K562 (cell line): Measurements from ENCODE around the gene TJP2. TPM values are rescaled to one million over a fixed set of nuclear protein-coding genes. Genes with fewer than 3 reads are reported as not detected.

Experiments used
- ATAC-seq: fragments of 200-7000 bp; cut with Tn5 transposase; 3 replicates; pipeline ENCODE4 v1.9.1; 2020; ENCODE audit warnings: moderate library complexity
- BruUV-seq: library from RNA; stranded (reverse); fragments of 400-500 nt; replicated peaks from 2 replicates; lab custom pipeline; 2021; lab: Mats Ljungman, UMichigan
- CTCF ChIA-PET: fragments of 300-600 bp; formaldehyde crosslinking; extraction: SDS; loops from one replicate; lab custom pipeline; 2021; ENCODE audit warnings: low intra/inter-chr PET ratio; lab: Yijun Ruan, JAX
- POLR2A ChIA-PET: fragments of 300-600, 350-650 bp; sonication (Branson Sonifier 250); formaldehyde crosslinking; extraction: SDS; loops from one replicate; lab custom pipeline; 2021; ENCODE audit warnings: antibody characterized with exemption, inconsistent platforms; lab: Yijun Ruan, JAX
- DNase-seq, 4 experiments: peaks; one replicate each; pipeline versions ENCODE4 v3.0.0 to v3.0.0-alpha.2; 2011 to 2018; ENCODE audit warnings: low spot score in 3 of 4, mixed read lengths in 3 of 4; ENCODE audit errors: extremely low read depth in 1 of 4
- FAIRE-seq: peaks from 2 replicates; lab custom pipeline; 2011; peaks lifted over from hg19 to GRCh38; lab: Jason Lieb, UNC
- H2AFZ ChIP-seq: 2 replicates; pipeline ENCODE4 v1.6.0; 2011; ENCODE audit warnings: low read depth, low read length, control low read depth, inconsistent platforms
- H3K27ac ChIP-seq: fragments of 200-600 bp; 3 replicates; pipeline ENCODE4 v1.8.0; 2011; ENCODE audit warnings: low read depth, mild to moderate bottlenecking, control low read depth, inconsistent platforms, low read length, moderate library complexity, mixed read lengths; ENCODE audit errors: extremely low read depth
- H3K27me3 ChIP-seq, 2 experiments: fragments of 300-600 bp in 1 of 2; 2 replicates in 1 of 2; 3 replicates in 1 of 2; pipeline versions ENCODE4 v1.6.0 to v1.8.0; 2011; ENCODE audit warnings: inconsistent platforms in 2 of 2, low read length in 2 of 2, mild to moderate bottlenecking in 1 of 2, mixed read lengths in 1 of 2, moderate library complexity in 1 of 2; ENCODE audit not compliant: control insufficient read depth in 2 of 2, insufficient read depth in 2 of 2
- H3K36me3 ChIP-seq: fragments of 300-600 bp; 3 replicates; pipeline ENCODE4 v1.8.0; 2011; ENCODE audit warnings: mild to moderate bottlenecking, low read length, inconsistent platforms; ENCODE audit not compliant: control insufficient read depth, insufficient read depth
- H3K4me1 ChIP-seq, 2 experiments: fragments of 200-600 bp in 1 of 2; replicated peaks in 1 of 2; 2 replicates in 1 of 2; 3 replicates in 1 of 2; pipeline versions ENCODE4 v1.5.1 to v1.8.0; 2011; ENCODE audit warnings: inconsistent platforms in 2 of 2, low read length in 2 of 2, mild to moderate bottlenecking in 1 of 2, mixed read lengths in 1 of 2, moderate library complexity in 1 of 2; ENCODE audit not compliant: control insufficient read depth in 2 of 2, insufficient read depth in 2 of 2
- H3K4me2 ChIP-seq: 2 replicates; pipeline ENCODE4 v1.6.1; 2011; ENCODE audit warnings: low read length, control low read depth, inconsistent platforms, mixed read lengths; ENCODE audit not compliant: insufficient read depth
- H3K4me3 ChIP-seq: fragments of 200-600 bp; sonication (generic), shearing (Covaris generic); 2 replicates; pipeline ENCODE4 v1.5.1; 2016; ENCODE audit warnings: control low read depth, inconsistent platforms
- H3K79me2 ChIP-seq: fragments of 200-600 bp; 3 replicates; pipeline ENCODE4 v1.8.0; 2011; ENCODE audit warnings: low read length, inconsistent platforms; ENCODE audit not compliant: control insufficient read depth, insufficient read depth
- H3K9ac ChIP-seq, 2 experiments: 2 replicates each; pipeline versions ENCODE4 v1.6.0 to v1.6.1; 2011; ENCODE audit warnings: low read depth in 2 of 2, low read length in 2 of 2, control low read depth in 1 of 2, inconsistent platforms in 1 of 2, mild to moderate bottlenecking in 1 of 2, mixed read lengths in 1 of 2; ENCODE audit not compliant: insufficient read depth in 1 of 2
- H3K9me1 ChIP-seq: one replicate; pipeline ENCODE4 v1.6.0; 2011; ENCODE audit warnings: inconsistent platforms, mild to moderate bottlenecking, low read length, moderate library complexity; ENCODE audit not compliant: control insufficient read depth, insufficient read depth
- H3K9me3 ChIP-seq: replicated peaks from 2 replicates; pipeline ENCODE4 v1.5.1; 2011; ENCODE audit warnings: low read depth, low read length, inconsistent platforms; ENCODE audit not compliant: control insufficient read depth, insufficient read depth
- H4K20me1 ChIP-seq: replicated peaks from 2 replicates; pipeline ENCODE4 v1.6.1; 2011; ENCODE audit warnings: low read length, inconsistent platforms, mixed read lengths; ENCODE audit not compliant: control insufficient read depth, insufficient read depth
- KAT7 ChIP-seq: sonication (generic); formaldehyde crosslinking; IDR thresholded peaks from 2 replicates; pipeline ENCODE4 v1.8.0; 2022; ENCODE audit warnings: missing genetic modification reagents, mild to moderate bottlenecking, borderline replicate concordance
- MBD2 ChIP-seq: sonication (generic); IDR thresholded peaks from 2 replicates; pipeline ENCODE4 v1.6.1; 2016; ENCODE audit warnings: low read depth, borderline replicate concordance
- PHF20 ChIP-seq: fragments of 450-650 bp; IDR thresholded peaks from 2 replicates; pipeline ENCODE4 v1.6.1; 2018; ENCODE audit not compliant: partially characterized antibody
- SMAD1 ChIP-seq: fragments of 150-350 bp; IDR thresholded peaks from 2 replicates; pipeline ENCODE4 v1.6.1; 2014; ENCODE audit warnings: low read length, low read depth; ENCODE audit not compliant: partially characterized antibody
- UBTF ChIP-seq, 2 experiments: IDR thresholded peaks; 2 replicates each; pipeline ENCODE4 v1.6.1; 2012; ENCODE audit warnings: improper control_type of control experiment in 2 of 2, low read depth in 2 of 2, low read length in 2 of 2, borderline replicate concordance in 1 of 2
- ZNF12 ChIP-seq: sonication (generic); formaldehyde crosslinking; IDR thresholded peaks from 2 replicates; pipeline ENCODE4 v1.4.0; 2020; ENCODE audit warnings: mild to moderate bottlenecking, missing genetic modification reagents
- ZNF146 ChIP-seq: IDR thresholded peaks from one replicate; pipeline ENCODE4 v1.6.1; 2018; ENCODE audit warnings: missing compliant biosample characterization; ENCODE audit not compliant: unreplicated experiment
- ZNF609 ChIP-seq: sonication (generic); formaldehyde crosslinking; IDR thresholded peaks from 2 replicates; pipeline ENCODE4 v1.8.1; 2023; ENCODE audit warnings: missing genetic modification reagents, mild to moderate bottlenecking, borderline replicate concordance
- WGBS: fragments of 100-300 bp; shearing (Covaris generic); methylation state at CpG from one replicate; pipeline ENCODE4 v1.1.6; 2016; ENCODE audit warnings: low coverage, mixed read lengths; ENCODE audit not compliant: insufficient coverage; ENCODE audit errors: missing lambda C conversion rate; 5-methylcytosine and 5-hydroxymethylcytosine counted together
- in situ Hi-C: fragments of 300-500 bp; cut with MboI; formaldehyde crosslinking; loops from 4 replicates; pipeline ENCODE4 v1.15.0; 2018; ENCODE audit warnings: inconsistent platforms, mixed read lengths
- intact Hi-C: fragments of 100-400 bp; cut with micrococcal nuclease; formaldehyde crosslinking; loops from 2 replicates; pipeline ENCODE4 v1.14.2; 2022
- polyA plus RNA-seq, 8 experiments: library from polyadenylated mRNA; depleted of rRNA in 4 of 8; stranded (reverse) in 5 of 8; unstranded in 3 of 8; fragments of >200 nt; fragmentation: Nextera tagmentation in 2 of 8; fragmentation: Illumina TruSeq in 1 of 8; extraction: Ambion mirVana in 2 of 8; extraction: Trizol in 1 of 8; gene quantifications; 2 replicates each; pipeline versions ENCODE4 v1.2.1 to v1.2.3, GENCODE V29; 2011 to 2014; ENCODE audit warnings: inconsistent platforms in 1 of 8, missing spikeins in 1 of 8
- total RNA-seq, 7 experiments: library from RNA; depleted of rRNA in 6 of 7; stranded (reverse); fragments of >200 nt in 6 of 7; fragmentation: Illumina TruSeq in 2 of 7; extraction: Trizol in 2 of 7; gene quantifications; 2 replicates each; pipeline versions ENCODE4 v1.2.1 to v1.2.3, GENCODE V29; 2011 to 2021; ENCODE audit warnings: low replicate concordance in 1 of 7

The TJP2 gene
- total and polyA plus RNA-seq, 9 of the 15 experiments (the other 6 are each of a cell fraction or from before 2014, with no cell fraction given) = 4.0 to 24.1 (median 16.8) TPM

GRCh38 chr9:69243116-69243515 is 69.0 kb downstream of the TJP2 start (continued):
- TF ChIP-seq ZNF609 (CRISPR knock-in tag) = no peak
- TF ChIP-seq MBD2 = no peak
- TF ChIP-seq PHF20 = no peak
- TF ChIP-seq ZNF146 (CRISPR knock-in tag) = no peak

GRCh38 chr9:69246629-69247028 is 72.6 kb downstream of the TJP2 start:
- no peaks in the 10 kb centered on the region for H3K9me1 ChIP-seq
- peaks cover 20% of the 10 kb centered on the region; the same call in 2 of the 3 replicates for H3K36me3 ChIP-seq
- 85% methylated on average over 2 of the region's 2 CpGs for WGBS
- ATAC-seq (no peak), FAIRE-seq (no peak), DNase-seq (no peak)
- intact Hi-C loops = no loop called here
- H3K4me2 ChIP-seq = no peak overlapping the region
- BruUV-seq = no TSS peak
- in situ Hi-C loops = no loop called here
- H3K27ac ChIP-seq = no peak overlapping the region
- no peaks in the 10 kb centered on the region for H3K4me1 ChIP-seq
- ChIA-PET CTCF (no interaction called here), POLR2A (interaction anchor here (1.8 kb wide), 1 partner anchor 8 kb away, joined by 4 read pairs; no protein-coding TSS in a partner anchor)
- no peak overlapping the region for H3K4me3 ChIP-seq
- H2AFZ ChIP-seq = no peak overlapping the region
- no peak for TF ChIP-seq KAT7 (CRISPR knock-in tag)
- TF ChIP-seq ZNF12 (CRISPR knock-in tag) = peak; percentile 89; the same call in 1 of the 2 replicates
- no peak for TF ChIP-seq UBTF (IDR thresholded peaks at IDR 0.05; ENCODE audit: borderline replicate concordance in 1 of 2, low read depth in 2 of 2, low read length in 2 of 2)
- TF ChIP-seq SMAD1 = no peak
- no peaks in the 10 kb centered on the region for H4K20me1 ChIP-seq
- no peaks in the 10 kb centered on the region for H3K9me3 ChIP-seq
- no peaks in the 10 kb centered on the region for H3K79me2 ChIP-seq
- no peak overlapping the region for H3K9ac ChIP-seq
- no peaks in the 10 kb centered on the region for H3K27me3 ChIP-seq
